GM23338 (cell line): ENCODE data around the gene PCSK6.

Experiments used
- CTCF ChIP-seq, 2 experiments: fragments of 200-600 bp in 1 of 2; sonication (generic) in 1 of 2; conservative IDR thresholded peaks; 2 replicates each; pipeline versions ENCODE4 v1.5.1 to v1.6.1; 2016 to 2017; ENCODE audit warnings: antibody characterized with exemption in 2 of 2, low read depth in 2 of 2, mild to moderate bottlenecking in 2 of 2, moderate library complexity in 1 of 2
- EZH2 ChIP-seq: fragments of 200-600 bp; sonication (generic); IDR thresholded peaks from one replicate; pipeline ENCODE4 v1.8.0; 2017; ENCODE audit warnings: antibody characterized with exemption, mild to moderate bottlenecking, low read depth; ENCODE audit not compliant: unreplicated experiment
- TF ChIP-seq, protein P1 (sequence below): fragments of 250-450 bp; sonication (Bioruptor Pico); IDR thresholded peaks from 2 replicates; pipeline ENCODE4 v1.5.0; 2020; ENCODE audit warnings: mild to moderate bottlenecking, moderate library complexity

- TF ChIP-seq EZH2 (no peak), CTCF (conservative IDR thresholded peaks at IDR 0.05; ENCODE audit: low read depth in 2 of 2) (no peak)
- TF ChIP-seq, protein P1, sequence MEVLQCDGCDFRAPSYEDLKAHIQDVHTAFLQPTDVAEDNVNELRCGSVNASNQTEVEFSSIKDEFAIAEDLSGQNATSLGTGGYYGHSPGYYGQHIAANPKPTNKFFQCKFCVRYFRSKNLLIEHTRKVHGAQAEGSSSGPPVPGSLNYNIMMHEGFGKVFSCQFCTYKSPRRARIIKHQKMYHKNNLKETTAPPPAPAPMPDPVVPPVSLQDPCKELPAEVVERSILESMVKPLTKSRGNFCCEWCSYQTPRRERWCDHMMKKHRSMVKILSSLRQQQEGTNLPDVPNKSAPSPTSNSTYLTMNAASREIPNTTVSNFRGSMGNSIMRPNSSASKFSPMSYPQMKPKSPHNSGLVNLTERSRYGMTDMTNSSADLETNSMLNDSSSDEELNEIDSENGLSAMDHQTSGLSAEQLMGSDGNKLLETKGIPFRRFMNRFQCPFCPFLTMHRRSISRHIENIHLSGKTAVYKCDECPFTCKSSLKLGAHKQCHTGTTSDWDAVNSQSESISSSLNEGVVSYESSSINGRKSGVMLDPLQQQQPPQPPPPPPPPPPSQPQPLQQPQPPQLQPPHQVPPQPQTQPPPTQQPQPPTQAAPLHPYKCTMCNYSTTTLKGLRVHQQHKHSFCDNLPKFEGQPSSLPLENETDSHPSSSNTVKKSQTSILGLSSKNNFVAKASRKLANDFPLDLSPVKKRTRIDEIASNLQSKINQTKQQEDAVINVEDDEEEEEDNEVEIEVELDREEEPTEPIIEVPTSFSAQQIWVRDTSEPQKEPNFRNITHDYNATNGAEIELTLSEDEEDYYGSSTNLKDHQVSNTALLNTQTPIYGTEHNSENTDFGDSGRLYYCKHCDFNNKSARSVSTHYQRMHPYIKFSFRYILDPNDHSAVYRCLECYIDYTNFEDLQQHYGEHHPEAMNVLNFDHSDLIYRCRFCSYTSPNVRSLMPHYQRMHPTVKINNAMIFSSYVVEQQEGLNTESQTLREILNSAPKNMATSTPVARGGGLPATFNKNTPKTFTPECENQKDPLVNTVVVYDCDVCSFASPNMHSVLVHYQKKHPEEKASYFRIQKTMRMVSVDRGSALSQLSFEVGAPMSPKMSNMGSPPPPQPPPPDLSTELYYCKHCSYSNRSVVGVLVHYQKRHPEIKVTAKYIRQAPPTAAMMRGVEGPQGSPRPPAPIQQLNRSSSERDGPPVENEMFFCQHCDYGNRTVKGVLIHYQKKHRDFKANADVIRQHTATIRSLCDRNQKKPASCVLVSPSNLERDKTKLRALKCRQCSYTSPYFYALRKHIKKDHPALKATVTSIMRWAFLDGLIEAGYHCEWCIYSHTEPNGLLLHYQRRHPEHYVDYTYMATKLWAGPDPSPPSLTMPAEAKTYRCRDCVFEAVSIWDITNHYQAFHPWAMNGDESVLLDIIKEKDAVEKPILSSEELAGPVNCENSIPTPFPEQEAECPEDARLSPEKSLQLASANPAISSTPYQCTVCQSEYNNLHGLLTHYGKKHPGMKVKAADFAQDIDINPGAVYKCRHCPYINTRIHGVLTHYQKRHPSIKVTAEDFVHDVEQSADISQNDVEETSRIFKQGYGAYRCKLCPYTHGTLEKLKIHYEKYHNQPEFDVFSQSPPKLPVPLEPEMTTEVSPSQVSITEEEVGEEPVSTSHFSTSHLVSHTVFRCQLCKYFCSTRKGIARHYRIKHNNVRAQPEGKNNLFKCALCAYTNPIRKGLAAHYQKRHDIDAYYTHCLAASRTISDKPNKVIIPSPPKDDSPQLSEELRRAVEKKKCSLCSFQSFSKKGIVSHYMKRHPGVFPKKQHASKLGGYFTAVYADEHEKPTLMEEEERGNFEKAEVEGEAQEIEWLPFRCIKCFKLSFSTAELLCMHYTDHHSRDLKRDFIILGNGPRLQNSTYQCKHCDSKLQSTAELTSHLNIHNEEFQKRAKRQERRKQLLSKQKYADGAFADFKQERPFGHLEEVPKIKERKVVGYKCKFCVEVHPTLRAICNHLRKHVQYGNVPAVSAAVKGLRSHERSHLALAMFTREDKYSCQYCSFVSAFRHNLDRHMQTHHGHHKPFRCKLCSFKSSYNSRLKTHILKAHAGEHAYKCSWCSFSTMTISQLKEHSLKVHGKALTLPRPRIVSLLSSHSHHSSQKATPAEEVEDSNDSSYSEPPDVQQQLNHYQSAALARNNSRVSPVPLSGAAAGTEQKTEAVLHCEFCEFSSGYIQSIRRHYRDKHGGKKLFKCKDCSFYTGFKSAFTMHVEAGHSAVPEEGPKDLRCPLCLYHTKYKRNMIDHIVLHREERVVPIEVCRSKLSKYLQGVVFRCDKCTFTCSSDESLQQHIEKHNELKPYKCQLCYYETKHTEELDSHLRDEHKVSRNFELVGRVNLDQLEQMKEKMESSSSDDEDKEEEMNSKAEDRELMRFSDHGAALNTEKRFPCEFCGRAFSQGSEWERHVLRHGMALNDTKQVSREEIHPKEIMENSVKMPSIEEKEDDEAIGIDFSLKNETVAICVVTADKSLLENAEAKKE (CRISPR knock-in tag): no peak
These were observed 141.5 kb downstream of the PCSK6 start for GRCh38 chr15:101348015-101348414.
